AG09309 (cell line): ENCODE data around the gene GATA5.

Experiments used
- DNase-seq: peaks from one replicate; pipeline ENCODE4 v3.0.0-alpha.2; 2010; ENCODE audit warnings: low read depth
- H3K4me3 ChIP-seq: 2 replicates; pipeline ENCODE4 v1.5.1; 2011; ENCODE audit warnings: mild to moderate bottlenecking, low read depth, low read length, moderate library complexity; ENCODE audit not compliant: control insufficient read depth
- TF ChIP-seq, protein P1 (sequence below): IDR thresholded peaks from 2 replicates; pipeline ENCODE4 v1.5.1; 2011; ENCODE audit warnings: mild to moderate bottlenecking, low read depth, low read length, inconsistent platforms; ENCODE audit not compliant: insufficient read depth, control insufficient read depth; ENCODE audit errors: missing control alignments

The GATA5 gene

DNA sequence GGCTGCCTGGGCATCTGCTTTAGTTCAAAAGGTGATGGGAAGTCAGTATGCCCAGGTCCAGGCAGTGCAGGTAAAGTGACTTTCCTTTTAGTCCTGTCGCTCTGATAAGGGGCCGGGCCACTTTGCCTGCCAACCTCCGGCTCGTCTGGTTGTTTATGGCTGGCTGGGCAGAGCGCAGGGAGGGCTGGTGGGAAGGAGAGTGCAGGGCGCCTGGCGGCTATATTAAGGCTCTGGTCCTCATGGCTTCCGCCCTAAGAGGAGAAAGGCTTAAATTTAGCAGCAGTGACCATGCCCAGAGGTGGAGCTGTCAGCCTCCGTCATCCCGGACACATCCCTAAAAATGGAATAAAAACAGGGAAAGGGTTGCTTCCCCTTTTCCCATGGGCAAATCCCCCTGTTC, 14.6 kb downstream of the GATA5 start:
- TF ChIP-seq, protein P1, sequence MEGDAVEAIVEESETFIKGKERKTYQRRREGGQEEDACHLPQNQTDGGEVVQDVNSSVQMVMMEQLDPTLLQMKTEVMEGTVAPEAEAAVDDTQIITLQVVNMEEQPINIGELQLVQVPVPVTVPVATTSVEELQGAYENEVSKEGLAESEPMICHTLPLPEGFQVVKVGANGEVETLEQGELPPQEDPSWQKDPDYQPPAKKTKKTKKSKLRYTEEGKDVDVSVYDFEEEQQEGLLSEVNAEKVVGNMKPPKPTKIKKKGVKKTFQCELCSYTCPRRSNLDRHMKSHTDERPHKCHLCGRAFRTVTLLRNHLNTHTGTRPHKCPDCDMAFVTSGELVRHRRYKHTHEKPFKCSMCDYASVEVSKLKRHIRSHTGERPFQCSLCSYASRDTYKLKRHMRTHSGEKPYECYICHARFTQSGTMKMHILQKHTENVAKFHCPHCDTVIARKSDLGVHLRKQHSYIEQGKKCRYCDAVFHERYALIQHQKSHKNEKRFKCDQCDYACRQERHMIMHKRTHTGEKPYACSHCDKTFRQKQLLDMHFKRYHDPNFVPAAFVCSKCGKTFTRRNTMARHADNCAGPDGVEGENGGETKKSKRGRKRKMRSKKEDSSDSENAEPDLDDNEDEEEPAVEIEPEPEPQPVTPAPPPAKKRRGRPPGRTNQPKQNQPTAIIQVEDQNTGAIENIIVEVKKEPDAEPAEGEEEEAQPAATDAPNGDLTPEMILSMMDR = no peak
- H3K4me3 ChIP-seq = no peak overlapping the region
- DNase-seq = no peak

DNA sequence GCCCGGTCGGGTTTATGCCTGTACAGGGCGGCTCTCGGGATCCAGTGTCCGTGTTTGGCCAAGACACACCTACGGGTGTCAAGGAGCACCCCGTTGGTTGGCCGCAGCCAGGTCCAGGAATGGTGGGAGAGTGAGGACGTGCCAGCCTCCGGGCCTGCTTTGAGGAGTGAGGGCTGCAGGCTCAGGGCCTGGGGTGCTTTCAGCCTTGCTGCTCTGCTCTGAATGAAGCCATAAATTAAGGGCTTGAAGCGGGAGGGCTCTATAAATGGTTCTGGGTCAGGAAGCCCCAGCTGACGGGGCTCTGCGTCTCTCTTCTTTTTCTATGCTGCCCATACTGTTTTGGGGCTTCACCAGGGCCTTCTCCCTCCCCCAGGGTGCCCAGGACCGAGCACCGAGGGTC, 15.1 kb downstream of the GATA5 start:
- TF ChIP-seq, protein P1 = no peak
- H3K4me3 ChIP-seq = no peak overlapping the region
- DNase-seq = no peak

DNA sequence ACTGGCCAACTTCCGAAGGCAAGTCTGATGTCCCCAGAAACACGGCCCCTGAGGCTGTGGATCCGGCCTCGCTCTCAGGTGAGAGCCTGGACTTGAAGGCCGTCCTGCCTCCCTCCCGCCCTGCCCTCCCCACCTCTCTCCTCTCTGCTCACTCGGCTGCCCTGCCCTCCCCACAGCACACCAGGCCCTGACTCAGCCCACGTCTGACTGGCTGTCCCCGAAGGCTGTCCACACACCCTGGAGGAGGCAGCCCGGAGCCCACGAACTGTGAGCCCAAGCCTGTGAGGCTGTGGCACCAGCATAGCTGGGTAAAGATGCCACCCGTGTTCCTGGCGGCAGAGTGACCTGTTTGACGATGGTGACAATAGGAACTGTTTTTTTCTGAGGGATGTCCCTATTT, 16.3 kb downstream of the GATA5 start:
- H3K4me3 ChIP-seq = no peak overlapping the region
- DNase-seq = no peak
- TF ChIP-seq, protein P1 = no peak

DNA sequence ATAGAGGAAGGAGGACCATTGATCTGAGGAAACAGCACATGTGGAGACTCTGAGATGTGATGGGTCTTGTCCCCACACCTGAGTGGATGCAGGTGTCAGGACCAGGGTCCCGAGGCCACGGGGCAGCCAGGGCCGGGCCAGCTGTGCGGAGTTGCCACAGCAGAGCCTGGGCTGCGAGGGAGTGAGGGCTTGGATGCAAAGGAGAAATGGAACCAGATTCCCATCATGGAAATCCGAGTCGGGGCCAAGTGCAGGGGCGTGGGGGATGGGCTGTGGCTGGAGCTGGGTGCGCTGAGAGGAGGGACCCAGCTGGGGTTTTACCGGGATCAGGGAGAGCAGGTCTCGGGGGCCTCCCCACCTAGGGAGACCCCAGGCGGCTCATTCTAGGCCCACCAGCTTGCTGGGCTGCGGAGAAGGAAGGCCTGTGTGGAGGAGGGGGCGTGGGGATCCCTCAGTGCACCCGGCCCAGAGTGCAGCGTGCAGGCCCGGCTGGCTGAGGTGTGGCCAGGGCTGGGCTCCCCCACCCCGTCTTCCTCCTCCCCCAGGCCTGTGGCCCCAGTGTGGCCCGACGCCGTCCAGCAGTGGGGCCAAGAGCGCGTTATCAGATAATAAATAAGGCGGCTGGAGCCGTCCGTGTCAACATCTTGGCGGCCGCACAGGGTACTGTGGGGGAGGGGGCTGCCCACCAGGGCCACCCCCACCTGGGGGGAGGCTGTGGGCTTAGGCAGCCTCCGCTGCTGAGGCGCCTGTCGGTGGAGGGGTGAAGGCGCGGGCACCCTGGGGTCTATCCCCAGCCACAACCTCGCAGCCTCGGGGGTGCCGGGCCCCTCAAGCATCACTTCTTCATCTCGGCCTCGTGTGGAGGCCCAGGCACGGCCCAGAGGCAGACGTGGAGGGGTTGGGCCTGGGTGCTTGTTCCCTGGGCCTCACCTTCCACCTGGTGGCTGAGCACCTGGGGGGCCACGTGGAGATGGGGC, 17.2 kb downstream of the GATA5 start:
- H3K4me3 ChIP-seq = no peak overlapping the region
- no peak for DNase-seq
- TF ChIP-seq, protein P1 = no peak

DNA sequence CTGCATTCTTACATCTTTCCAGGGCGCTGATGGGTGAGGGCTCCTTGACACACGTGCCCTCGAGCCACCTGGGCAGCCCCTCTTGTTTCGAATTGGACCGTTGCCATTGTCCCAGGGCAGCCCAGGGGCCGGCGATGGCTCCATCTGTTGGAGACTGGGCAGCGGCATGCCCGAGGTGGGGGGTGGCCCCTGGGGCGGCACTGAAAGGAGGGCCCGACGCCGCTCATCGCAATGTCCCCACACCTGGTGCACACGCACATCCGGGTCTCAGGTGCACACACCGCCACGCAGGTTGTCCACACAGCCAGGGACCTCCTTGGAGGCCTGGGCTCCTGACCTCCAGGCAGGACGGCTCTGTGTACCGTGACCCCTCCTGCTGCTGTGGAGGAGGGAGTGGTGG, 18.0 kb downstream of the GATA5 start:
- TF ChIP-seq, protein P1 = no peak
- no peak for DNase-seq
- H3K4me3 ChIP-seq = no peak overlapping the region

DNA sequence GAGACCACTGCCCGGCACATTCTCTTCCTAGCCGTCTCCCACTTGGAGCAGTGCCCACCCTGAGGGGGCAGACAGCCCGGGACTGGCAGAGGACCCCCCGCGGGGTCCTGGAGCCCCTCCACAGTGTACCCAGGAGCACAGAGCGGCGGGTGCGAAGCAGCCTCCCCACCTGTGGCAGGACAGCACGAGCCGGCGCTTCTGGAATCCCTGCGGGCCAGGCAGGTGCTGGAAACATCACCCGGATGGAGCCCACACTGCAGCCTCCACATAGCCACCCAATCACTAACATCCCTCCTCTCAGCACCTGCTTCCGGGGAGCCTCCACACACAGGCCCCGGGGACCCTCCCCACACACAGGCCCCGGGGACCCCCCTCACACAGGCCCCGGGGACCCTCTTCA, 18.7 kb downstream of the GATA5 start:
- DNase-seq = no peak
- H3K4me3 ChIP-seq = no peak overlapping the region
- TF ChIP-seq, protein P1 = no peak

DNA sequence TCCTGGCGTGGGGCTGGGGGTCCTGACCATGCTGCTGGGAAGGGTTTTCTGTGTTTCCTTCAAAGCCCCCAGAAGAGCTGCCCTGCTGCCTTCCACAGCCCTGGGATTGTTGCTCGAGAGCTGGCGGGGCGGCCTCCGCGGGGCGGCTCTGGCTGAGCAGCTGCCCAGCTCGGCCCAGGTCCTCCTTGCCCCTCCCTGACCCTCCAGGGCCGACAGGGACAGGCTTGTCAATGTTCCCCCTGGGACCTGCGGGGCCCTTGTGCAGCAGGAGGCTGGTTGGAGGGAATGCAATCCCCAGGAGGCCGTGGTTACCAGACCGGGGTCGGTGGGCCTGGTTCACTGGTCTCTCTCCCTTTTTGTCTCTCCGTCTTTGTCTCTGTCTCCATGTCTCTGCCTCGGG, 19.9 kb downstream of the GATA5 start:
- no peak overlapping the region for H3K4me3 ChIP-seq
- DNase-seq = no peak
- TF ChIP-seq, protein P1 = no peak
